ENCODE results near the gene PSD4.

DNA sequence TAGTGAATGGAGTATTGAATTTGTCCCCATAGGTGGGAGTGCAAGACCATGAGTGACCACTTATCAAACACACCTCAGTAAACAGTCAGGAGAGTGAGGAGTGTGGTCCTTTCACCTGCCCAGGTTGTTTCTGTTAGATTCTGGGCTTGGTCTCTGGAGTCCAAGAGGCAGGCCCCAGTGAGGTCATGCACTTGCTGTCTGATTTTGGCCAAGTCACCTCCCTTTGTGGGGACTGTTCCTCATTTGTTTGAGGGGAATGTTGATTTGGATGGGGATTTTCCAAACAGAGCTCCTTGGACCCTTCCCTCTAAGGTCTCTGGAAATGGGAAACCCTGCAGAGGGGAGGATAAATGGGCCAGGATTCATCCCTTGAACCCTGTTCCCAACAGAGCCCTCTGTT, 39.1 kb upstream of the PSD4 start:
- TF ChIP-seq, protein P1, sequence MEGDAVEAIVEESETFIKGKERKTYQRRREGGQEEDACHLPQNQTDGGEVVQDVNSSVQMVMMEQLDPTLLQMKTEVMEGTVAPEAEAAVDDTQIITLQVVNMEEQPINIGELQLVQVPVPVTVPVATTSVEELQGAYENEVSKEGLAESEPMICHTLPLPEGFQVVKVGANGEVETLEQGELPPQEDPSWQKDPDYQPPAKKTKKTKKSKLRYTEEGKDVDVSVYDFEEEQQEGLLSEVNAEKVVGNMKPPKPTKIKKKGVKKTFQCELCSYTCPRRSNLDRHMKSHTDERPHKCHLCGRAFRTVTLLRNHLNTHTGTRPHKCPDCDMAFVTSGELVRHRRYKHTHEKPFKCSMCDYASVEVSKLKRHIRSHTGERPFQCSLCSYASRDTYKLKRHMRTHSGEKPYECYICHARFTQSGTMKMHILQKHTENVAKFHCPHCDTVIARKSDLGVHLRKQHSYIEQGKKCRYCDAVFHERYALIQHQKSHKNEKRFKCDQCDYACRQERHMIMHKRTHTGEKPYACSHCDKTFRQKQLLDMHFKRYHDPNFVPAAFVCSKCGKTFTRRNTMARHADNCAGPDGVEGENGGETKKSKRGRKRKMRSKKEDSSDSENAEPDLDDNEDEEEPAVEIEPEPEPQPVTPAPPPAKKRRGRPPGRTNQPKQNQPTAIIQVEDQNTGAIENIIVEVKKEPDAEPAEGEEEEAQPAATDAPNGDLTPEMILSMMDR (IDR thresholded peaks at IDR 0.05) = no peak
- no peak for TF ChIP-seq POLR2A (IDR thresholded peaks at IDR 0.05)

Measured in adrenal gland (tissue), 5 donors.